Measurements from ENCODE around the gene RAB11FIP3. TPM values are rescaled to one million over a fixed set of nuclear protein-coding genes. Genes with fewer than 3 reads are reported as not detected.

The RAB11FIP3 gene
- total and polyA plus RNA-seq, 9 donors: 18.0 to 58.1 (median 38.1) TPM

DNA sequence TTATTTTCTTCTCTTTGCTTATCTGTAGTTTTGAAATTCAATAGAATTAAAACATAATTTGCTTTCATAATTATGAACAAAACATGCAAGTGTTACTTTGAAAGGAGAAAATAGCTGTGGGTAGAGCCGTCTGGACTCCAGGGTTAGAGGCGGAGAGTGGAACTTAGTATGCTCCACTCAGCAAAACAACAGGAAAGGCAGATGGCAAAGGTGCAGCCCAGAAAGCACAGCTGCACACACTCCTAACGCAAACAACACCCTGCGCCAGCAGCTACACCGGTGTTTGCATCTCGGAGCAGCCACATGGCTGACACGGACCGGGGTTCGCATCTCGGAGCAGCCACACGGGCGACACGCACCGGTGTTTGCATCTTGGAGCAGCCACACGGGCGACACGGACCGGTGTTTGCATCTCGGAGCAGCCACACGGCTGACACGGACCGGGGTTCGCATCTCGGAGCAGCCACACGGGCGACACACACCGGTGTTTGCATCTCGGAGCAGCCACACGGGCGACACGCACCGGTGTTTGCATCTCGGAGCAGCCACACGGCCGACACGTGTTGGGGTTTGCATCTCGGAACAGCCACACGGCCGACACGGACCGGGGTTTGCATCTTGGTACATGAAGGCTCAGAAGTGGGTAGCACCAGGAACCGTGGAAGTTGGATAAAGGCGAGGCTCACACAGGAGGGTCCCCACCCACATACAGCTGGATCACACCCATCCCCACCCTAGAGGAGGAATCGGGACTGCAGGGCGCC, 89.9 kb downstream of the RAB11FIP3 start:
- Histone ChIP-seq H3K4me1 (ENCODE audit: insufficient read depth) (peaks cover 9% of the 10 kb centered on the region), H3K36me3 (no peaks in the 10 kb centered on the region), H3K4me3 (no peak overlapping the region), H3K27ac (no peak overlapping the region), H3K27me3 (no peaks in the 10 kb centered on the region), H3K9me3 (no peaks in the 10 kb centered on the region)
- peak in 1 of 5 donors; percentile 66 for DNase-seq
- WGBS, 3 donors: 40 to 73% (median 58%) methylated on average over 45 of the region's 45 CpGs
- no peak for TF ChIP-seq POLR2A (IDR thresholded peaks at IDR 0.05)
- no peak for TF ChIP-seq EP300 (IDR thresholded peaks at IDR 0.05)
- TF ChIP-seq, protein P1, sequence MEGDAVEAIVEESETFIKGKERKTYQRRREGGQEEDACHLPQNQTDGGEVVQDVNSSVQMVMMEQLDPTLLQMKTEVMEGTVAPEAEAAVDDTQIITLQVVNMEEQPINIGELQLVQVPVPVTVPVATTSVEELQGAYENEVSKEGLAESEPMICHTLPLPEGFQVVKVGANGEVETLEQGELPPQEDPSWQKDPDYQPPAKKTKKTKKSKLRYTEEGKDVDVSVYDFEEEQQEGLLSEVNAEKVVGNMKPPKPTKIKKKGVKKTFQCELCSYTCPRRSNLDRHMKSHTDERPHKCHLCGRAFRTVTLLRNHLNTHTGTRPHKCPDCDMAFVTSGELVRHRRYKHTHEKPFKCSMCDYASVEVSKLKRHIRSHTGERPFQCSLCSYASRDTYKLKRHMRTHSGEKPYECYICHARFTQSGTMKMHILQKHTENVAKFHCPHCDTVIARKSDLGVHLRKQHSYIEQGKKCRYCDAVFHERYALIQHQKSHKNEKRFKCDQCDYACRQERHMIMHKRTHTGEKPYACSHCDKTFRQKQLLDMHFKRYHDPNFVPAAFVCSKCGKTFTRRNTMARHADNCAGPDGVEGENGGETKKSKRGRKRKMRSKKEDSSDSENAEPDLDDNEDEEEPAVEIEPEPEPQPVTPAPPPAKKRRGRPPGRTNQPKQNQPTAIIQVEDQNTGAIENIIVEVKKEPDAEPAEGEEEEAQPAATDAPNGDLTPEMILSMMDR (IDR thresholded peaks at IDR 0.05): no peak
- intact Hi-C loops (cut with DNase I): no loop called here

DNA sequence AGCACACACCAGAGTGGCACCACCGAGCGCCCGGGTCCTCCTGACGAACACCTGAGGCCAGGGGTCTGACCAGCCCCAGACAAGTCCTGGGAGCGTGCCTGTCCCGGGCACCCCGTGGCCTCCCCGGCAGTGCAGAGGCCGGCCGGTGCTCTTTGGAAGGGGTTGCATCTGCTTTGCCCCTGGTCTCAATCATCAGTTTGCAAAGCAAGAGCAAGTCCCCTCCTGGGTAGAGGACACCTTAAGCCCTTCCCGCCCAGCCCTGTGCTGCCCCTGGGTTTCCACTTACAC, 90.4 kb downstream of the RAB11FIP3 start:
- intact Hi-C loops (cut with DNase I): no loop called here

DNA sequence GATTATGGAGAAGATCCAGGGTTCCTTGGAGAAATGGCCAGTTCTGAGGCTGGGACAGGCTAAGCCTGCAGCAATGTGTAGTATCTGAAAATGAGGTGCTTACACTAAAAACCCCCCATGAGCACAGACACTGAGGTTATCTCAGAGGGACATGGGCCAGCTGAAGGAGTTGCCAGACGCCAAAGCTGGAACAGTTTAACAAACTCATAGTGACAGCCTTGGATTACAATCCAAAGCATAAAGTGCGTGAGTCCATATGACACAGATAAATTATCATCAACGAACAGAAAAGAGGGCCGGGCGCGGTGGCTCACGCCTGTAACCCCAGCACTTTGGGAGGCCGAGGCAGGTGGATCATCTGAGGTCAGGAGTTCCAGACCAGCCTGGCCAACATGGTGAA, 90.9 kb downstream of the RAB11FIP3 start:
- intact Hi-C loops (cut with DNase I): no loop called here
- peaks cover 9% of the 10 kb centered on the region for H3K4me1 ChIP-seq (ENCODE audit: insufficient read depth)
- H3K4me3 ChIP-seq: no peak overlapping the region
- 93 to 95% (median 94%) methylated on average over 8 of the region's 8 CpGs for WGBS, 3 donors
- H3K27ac ChIP-seq: no peak overlapping the region
- no peaks in the 10 kb centered on the region for H3K36me3 ChIP-seq
- DNase-seq: no peak
- TF ChIP-seq POLR2A (IDR thresholded peaks at IDR 0.05) (no peak), EP300 (IDR thresholded peaks at IDR 0.05) (no peak)
- TF ChIP-seq, protein P1 (IDR thresholded peaks at IDR 0.05): no peak
- no peaks in the 10 kb centered on the region for H3K9me3 ChIP-seq
- H3K27me3 ChIP-seq: no peaks in the 10 kb centered on the region

More for the DNA sequence above, 90.4 kb downstream of the RAB11FIP3 start:
- H3K4me1 ChIP-seq (ENCODE audit: insufficient read depth): peaks cover 9% of the 10 kb centered on the region
- no peaks in the 10 kb centered on the region for H3K9me3 ChIP-seq
- DNase-seq: no peak
- H3K36me3 ChIP-seq: no peaks in the 10 kb centered on the region
- no peak overlapping the region for H3K27ac ChIP-seq
- TF ChIP-seq, protein P1 (IDR thresholded peaks at IDR 0.05): no peak
- TF ChIP-seq EP300 (IDR thresholded peaks at IDR 0.05) (no peak), POLR2A (IDR thresholded peaks at IDR 0.05) (no peak)
- no peaks in the 10 kb centered on the region for H3K27me3 ChIP-seq
- H3K4me3 ChIP-seq: no peak overlapping the region
- WGBS, 3 donors: 94 to 97% (median 95%) methylated on average over 11 of the region's 11 CpGs

DNA sequence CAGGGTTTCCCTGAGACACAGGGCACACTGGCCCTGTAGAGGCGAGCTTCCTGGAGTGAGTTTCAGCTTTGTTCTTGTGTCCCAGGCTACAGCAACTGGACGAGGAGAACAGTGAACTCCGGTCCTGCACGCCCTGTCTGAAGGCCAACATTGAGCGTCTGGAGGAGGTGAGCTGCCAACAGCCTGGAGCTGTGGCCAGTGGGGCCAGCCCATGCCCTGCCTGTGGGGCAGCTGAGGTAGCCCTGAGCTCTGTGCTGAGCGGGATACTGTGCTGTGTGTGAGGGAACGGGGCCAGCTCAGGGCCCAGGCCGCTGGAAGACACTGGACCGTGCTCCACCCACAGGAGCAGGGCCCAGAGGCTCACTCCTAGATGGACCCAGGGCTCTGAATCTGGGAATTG, 93.4 kb downstream of the RAB11FIP3 start:
- TF ChIP-seq POLR2A (IDR thresholded peaks at IDR 0.05) (no peak), EP300 (IDR thresholded peaks at IDR 0.05) (no peak)
- TF ChIP-seq, protein P1 (IDR thresholded peaks at IDR 0.05): no peak
- Histone ChIP-seq H3K4me3 (no peak overlapping the region), H3K27me3 (no peaks in the 10 kb centered on the region), H3K9me3 (no peaks in the 10 kb centered on the region), H3K4me1 (ENCODE audit: insufficient read depth) (peaks cover 8% of the 10 kb centered on the region), H3K27ac (no peak overlapping the region), H3K36me3 (no peaks in the 10 kb centered on the region)
- 89 to 93% (median 92%) methylated on average over 9 of the region's 9 CpGs for WGBS, 3 donors
- no peak for DNase-seq
- intact Hi-C loops (cut with DNase I): no loop called here

All from ovary (tissue), 9 donors.